CD4-positive, alpha-beta T cell treated with Interferon gamma for 1 hour (primary cell): ENCODE results near the gene HS2ST1.
"Not testable (repeated sequence)": the region's sequence is repeated elsewhere in the genome, so short reads cannot be mapped to it uniquely, and the experiment has no call there.

ENCODE experiments used
- DNase-seq: peaks from one replicate; pipeline ENCODE4 v3.0.0-alpha.2; 2020

The HS2ST1 gene

DNA sequence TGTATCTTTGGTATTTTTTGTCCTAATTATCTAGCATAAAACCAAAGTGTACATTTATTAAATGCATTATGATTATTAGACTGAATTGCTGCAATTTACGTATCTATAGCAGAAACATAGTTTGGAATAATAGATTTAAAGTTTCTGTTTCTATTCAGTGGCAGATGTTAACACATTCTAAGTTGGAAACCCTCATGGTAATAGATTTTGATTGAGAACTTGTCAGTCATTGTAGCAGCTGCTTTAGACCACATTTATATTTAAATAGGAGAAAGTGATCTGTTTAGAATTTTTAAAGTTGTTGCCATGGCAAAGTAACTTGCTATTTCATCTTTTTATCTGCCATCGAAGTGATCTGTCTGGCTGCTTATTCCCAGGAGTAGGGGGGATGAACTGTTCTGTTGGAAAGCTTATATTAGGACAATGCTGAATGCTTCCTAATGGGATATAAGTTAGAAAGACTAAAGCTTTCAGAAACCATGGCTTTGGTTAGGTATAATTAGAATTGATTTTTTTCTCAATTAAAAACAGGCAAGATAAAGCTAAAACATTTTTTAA, 61.6 kb downstream of the HS2ST1 start:
- DNase-seq: no peak

DNA sequence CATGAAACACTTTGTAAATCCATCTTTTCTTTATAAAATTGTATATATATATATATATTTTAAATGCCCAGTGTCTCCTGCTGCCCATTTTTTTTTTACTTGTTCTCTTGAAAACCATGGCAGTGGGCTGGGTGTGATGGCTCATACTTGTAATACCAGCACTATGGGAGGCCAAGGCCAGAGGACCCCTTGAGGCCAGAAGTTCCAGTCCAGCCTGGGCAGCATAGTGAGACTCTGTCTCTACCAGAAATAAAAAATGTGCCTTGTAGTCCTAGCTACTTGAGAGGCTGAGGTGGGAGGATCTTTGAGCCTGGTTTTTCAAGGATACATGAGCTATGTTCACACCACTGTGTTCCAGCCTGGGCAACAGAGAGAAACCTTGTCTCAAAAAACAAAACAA, 62.2 kb downstream of the HS2ST1 start:
- DNase-seq: no peak

DNA sequence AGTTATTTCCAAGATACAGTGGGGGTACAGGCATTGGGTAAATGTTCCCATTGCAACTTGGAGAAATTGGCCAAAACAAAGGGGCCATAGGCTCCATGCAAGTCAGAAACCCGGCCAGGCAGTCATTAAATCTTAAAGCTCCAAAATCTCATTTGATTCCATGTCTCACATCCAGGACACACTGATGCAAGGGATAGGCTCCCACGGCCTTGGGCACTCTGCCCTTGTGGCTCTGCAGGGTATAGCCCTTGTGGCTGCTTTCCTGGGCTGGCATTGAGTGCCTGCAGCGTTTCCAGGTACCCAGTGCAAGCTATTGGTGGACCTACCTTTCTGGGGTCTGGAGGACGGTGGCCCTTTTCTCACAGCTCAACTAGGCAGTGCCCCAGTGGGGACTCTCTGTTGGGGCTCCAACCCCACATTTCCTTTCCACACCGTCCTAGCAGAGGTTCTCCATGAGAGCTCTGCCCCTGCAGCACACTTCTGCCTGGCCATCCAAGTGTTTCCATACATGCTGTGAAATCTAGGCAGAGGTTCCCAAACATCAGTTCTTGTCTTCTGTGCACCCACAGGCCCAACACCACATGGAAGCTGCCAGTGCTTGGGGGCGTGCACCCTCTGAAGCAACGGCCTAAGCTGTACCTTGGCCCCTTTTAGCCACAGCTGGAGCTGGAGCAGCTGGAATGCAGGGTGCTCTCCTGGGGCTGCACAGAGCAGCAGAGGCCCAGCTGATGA, 67.2 kb downstream of the HS2ST1 start:
- DNase-seq: no peak

DNA sequence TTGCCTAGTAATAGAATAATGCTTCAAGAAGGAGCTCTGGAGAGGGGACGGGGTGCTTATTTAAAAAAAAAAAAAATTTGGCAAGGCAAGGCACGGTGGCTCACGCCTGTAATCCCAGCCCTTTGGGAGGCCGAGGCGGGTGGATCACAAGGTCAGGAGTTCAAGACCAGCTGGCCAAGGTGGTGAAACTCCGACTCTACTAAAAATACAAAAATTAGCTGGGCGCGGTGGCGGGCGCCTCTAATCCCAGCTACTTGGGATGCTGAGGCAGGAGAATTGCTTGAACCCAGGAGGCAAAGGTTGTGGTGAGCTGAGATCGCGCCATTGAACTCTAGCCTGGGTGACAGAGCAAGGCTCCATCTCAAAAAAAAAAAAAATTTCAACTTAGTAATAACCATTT, 69.2 kb downstream of the HS2ST1 start:
- not testable (repeated sequence) for DNase-seq

DNA sequence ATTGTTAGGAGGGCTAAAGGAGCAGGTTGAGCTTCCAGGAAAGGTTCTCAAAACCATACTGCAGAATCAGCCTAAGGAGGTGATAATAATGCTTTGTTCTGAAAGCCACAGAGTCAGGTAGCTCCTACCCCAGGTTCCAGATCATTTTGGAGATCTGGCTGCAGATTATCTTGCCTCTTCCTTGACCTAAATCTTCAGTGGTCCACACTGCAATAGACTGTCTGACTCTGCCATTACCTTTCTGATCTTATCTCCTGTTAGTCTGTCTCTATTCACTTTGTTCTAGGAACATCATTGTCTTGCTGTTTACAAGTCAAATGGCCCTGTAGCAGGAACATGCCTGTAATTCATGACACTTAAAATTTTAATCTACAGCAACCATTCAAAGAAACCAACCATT, 73.0 kb downstream of the HS2ST1 start:
- DNase-seq: no peak

DNA sequence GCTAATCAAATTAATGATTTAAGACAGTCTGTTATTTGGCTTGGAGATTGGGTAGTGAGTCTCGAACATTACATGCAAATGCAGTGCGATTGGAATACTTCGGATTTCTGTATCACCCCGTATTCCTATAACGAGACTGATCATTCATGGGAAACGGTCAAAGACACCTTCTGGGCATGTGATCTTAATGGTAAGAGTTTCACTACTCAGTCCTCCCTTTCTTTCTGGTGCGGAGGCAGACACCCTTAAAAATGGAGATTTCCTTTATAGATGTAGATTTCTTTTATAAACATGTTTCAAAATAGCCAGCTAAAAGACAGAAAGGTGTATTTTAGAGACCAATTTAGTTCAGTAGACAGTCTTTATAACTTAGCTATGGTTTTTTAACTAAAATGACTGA, 74.4 kb downstream of the HS2ST1 start:
- DNase-seq: no peak

DNA sequence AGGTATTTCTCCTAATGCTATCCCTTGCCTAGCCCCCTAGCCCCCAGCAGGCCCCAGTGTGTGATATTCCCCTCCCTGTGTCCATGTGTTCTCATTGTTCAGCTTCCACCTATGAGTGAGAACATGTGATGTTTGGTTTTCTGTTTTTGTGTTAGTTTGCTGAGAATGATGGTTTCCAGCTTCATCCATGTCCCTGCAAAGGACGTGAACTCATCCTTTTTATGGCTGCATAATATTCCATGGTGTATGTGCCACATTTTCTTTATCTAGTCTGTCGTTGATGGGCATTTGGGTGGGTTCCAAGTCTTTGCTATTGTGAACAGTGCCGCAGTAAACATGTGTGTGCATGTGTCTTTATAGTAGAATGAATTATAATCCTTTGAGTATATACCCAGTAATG, 75.3 kb downstream of the HS2ST1 start:
- DNase-seq: not testable (repeated sequence)

DNA sequence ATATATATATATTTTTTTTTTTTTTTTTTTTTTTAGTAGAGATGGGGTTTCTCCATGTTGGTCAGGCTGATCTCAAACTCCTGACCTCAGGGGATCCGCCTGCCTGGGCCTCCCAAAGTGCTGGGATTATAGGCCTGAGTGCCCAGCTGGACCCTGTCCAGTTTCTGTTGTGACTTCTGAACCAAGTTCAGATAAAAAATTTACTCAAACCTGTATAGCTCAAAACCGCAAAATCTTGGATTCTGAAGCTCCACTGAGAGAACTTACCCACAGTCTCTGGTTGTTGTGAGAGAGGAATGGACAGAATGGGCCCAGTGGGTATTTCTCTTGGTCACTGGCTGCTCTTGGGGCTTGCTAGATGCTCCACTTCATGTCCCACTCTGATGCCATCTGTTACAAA, 76.4 kb downstream of the HS2ST1 start:
- DNase-seq: no peak

DNA sequence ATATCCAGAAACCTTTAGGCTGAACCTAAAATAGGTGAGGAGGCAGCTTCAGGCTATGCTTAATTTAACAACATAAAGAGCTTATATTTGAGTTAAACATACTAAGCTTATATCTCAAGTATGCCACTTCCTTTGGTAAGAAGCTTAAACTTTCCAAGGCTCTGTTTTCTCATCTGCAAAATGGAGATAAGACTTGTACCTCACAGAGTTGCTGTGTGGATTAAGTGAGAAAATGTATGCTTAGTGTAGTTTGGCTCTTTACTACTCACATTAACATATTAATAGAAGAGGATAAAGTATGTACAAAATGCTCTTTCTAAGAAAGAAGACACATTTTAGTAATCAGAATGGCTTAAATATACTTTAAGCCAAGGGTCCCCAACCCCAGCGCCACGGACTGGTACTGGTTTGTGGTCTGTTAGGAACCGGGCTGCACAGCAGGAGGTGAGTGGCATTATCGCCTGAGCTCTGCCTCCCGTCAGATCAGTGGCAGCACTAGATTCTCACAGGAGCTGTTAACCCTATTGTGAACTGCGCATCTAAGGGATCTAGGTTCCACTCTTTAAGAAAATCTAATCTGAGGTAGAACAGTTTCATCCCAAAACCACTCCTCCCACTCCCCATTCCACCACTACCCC, 77.2 kb downstream of the HS2ST1 start:
- DNase-seq: no peak

DNA sequence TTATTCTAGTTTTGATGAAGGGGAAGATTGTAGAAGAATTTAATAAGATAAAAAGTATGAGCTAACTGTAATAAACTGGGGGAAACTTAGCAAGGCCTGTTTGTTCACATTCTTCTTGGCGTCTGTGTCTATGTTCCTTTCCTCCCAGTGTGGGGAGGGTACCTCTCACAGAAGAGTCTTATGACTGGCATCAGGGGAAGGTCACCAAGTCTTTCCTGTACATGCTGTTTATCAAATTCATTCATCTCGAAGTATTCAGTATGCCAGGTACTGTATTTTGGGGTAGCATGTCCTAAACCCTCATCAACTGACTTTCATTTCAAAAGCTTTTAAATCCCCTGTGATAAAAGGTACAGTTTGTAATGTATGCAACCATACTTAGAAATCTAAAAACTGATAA, 78.4 kb downstream of the HS2ST1 start:
- DNase-seq: no peak

DNA sequence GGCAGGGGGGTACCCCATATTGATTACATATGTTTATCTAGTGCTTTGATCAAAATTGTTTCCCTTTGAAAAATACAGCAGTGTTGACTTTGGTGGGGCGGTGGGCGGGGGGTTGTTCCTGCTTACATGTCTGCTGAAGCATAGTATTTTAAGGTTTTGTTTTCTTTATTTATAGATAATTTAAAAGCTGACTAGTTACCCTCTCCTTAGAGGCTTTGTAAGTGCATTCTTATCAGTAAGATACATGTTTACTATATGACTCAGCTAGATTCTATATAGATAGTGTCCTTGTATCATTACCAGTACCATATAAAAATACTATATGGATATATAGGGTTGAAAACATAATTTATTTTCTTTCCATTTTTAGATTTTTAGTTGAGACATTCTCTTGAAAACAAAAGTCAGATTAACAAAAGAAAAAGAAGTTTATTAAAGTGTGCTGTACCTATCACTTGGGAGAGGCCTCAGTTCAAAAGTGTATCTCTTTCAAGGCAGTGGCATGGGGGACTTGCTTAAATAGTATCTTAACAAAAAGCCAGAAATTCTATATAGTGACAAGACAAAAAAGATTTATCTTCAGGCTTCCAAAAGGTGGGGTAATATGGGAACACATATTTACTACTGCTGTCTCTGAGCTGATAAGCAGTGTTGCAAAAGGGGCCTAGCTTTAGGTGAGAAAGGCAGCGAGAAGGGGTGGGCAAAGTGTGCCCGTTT, 79.0 kb downstream of the HS2ST1 start:
- no peak for DNase-seq

DNA sequence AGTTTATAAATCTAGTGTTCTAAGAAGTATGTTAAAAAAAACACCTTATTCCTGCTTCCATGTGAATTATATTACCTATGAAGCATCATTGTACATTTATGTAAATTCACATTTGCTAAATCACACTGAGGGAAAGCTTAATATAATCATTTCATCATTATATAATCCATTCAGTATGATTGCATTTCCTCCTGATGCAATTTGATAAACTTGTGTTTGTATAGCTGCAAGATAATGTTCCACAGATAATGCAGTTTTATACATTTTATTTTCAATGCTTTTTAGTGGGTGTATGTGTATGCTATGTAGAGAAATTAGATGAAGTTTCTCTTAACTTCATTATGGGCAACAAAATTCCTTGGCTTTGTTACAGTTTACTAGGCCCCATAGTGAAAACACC, 79.6 kb downstream of the HS2ST1 start:
- DNase-seq: no peak

DNA sequence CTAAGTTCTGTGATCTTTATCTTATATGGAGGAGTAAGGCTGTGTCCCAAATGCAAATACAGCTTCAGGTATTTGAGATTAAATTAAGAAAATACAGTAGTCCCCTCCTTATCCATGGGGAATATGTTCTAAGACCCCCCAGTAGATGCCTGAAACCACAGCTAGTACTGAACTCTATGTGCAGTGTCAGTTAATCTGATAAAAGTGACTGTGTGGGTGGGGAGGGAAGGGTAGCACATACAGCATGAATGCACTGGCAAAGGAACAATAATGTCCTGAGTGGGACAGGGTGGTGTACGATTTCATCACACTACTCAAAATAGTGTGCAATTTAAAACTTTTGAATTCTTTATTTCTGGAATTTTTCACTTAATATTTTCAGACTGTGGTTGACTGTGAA, 83.1 kb downstream of the HS2ST1 start:
- DNase-seq: no peak

DNA sequence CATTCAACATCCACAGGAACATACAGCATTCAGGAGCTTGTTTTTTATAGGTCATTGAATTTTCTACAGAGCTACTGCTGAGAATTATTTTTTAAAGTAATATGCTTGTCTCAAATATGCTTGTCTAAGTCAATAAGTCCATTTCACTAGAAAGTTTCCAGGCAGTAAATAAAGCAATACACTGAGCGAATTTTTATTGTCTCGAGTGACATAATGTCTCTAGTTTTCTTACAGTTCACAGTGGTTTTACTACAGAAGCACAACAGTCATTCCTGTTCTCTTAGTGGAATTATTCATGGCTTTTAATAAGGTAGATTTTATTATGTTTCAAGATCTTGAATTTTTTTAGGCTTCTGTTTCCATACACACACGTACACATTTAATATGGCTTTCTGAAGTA, 83.8 kb downstream of the HS2ST1 start:
- no peak for DNase-seq

DNA sequence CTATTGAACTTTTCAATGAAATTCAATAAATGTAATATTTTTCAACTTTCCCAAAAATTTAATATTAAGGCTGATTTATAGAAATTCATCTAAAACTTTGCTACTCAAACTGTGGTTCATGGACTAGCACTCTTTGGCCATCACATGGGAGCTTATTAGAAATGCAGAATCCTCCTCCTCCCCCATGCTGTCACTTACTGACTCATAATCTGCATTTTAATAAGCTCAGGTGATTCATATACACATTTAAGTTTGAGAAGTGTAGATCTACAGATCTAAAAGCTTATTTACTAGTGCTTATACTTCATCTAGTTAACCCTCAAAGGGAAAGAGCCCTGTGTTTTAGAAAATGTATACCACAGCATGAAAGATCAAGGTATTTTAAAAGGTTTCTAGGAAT, 84.3 kb downstream of the HS2ST1 start:
- no peak for DNase-seq

DNA sequence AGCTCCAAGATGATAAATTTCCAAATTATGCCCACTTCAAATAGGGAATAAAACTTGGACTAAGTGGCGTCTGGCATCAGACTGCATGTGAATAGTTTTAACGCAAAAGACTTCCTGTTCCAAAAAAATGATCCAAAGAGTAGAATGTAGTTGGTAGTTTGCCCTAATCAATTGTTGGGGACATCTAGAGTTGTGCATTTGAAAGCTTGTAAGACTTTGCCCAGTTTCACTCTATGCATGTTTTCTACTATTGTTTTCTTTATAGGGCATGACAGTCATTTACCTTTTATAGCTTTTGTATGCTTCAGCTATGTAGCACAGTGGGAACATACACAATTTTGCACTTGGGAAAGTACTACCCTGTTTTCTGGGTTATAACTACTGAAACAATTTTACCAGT, 86.0 kb downstream of the HS2ST1 start:
- no peak for DNase-seq

DNA sequence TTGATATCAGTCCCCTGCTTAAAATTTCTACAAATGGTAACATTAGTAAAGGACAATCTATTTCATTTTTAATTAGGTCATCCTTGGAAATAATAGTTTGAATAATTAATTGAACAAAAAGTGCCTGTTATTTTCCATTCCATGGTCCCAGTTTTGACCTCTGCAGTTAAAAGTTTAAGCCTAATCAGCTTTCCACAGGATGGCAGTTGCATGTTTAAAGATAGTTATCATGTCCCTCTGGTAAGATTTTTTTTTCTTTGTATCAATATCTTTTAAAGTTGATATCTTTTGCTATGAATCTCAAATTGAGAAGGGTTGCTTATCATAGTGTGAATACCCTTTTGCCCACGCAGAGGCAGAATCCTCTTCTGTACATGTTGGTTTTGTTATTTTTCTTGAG, 90.4 kb downstream of the HS2ST1 start:
- DNase-seq: no peak

DNA sequence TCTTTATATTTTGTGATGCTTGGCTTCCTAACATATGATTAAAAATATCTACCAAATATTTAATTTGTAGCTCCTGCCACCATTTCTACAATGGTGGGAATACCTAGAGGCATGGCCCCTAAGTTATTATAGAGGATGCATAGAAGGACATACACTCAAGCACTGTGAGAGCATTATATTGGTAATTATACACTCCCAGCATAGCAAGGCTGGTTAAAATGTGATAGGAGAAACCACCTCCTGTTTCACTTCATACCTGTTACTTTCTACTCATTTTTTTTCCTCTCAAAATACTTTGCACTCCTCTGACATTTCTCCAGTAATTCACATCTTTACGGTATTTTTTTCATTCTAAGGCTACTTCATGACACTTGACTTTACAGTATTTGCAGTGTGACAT, 92.9 kb downstream of the HS2ST1 start:
- no peak for DNase-seq

DNA sequence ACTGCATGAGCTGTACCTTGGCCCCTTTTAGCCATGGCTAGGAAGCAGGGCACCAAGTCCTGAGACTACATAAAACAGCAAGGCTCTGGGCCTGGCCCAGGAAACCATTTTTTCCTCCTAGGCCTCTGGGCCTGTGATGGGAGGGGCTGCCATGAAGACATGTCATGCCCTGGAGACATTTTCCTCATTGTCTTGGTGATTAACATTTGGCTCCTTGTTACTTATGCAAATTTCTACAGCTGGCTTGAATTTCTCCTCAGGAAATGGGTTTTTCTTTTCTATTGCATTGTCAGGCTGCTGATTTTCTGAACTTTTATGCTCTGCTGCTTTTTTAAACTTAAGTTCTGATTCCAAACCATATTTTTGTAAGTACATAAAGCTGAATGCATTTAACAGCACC, 99.0 kb downstream of the HS2ST1 start:
- not testable (repeated sequence) for DNase-seq

DNA sequence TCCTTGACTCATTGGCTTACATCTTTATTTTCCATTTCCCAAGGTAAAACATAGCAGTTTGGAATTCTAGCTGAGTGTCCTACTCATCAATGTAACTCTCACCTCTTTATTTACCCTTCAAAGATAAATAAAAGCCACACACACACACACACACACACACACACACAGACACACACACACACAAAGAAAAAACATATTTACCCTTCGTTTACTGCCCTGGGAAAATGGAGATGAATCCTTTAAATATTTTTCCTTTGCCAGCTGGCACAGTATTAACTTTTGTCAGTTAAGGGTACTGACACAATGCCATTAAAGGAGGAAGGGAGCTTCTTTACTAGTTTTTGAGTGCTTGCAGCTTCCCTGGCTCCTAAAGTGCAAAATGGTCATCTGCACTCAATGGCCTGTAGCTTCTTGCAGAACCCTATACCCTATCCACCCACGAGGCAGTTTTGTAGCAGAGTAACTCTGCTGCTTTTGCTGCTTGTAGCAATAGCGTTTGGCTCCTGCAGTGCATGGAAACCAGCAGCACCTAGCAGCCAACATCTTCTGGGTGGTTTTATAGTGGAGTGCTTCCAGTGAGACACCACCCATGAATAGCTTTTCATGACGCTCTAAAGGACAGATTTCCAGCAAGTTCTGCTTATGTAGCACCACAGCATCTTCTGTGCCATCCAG, 103.7 kb downstream of the HS2ST1 start:
- no peak for DNase-seq

DNA sequence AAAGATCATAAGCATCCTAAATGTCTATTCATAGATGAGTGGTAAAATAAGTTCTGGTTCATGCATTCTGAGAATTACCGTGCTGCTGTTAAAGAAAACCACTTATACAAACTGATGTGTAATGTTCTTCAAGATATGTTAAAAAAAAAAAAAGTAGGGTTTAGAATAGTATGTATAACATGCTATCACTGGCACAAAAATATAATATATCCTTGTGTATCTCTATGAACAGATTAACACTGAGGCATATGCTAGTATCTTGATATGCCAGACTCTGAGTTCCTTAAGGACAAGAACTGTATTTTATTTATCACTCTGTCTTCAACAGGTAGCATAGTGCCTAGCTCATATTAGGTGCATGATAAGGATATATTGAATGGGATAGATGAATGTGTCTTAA, 108.9 kb downstream of the HS2ST1 start:
- no peak for DNase-seq

DNA sequence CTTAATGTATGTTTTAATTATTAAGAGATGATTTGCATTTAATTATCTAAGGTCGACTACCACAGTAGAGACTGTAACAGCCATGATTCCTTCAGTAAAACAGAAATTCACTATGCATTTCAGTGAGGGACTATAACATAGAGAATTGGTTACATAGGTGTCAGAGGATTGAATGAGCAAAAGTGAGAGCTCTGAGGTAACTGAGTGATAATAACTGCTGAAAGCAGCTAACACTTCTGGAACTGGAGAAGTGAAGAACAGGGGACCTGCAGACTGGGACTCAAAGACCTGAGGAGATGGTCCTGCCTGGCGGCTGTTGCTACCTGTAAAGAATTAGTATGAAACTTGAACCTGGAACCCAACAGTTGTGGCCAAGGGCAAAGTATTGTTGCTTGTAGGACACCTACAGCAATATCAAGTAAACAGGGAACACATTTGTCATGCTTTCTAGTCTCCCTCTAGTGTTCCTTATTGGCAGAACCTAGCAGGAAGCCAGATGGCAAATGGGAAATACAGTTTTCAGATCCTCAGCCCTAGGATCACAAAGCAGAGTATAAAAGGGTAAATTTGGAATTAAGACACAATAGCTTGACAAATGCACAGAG, 110.6 kb downstream of the HS2ST1 start:
- DNase-seq: no peak

DNA sequence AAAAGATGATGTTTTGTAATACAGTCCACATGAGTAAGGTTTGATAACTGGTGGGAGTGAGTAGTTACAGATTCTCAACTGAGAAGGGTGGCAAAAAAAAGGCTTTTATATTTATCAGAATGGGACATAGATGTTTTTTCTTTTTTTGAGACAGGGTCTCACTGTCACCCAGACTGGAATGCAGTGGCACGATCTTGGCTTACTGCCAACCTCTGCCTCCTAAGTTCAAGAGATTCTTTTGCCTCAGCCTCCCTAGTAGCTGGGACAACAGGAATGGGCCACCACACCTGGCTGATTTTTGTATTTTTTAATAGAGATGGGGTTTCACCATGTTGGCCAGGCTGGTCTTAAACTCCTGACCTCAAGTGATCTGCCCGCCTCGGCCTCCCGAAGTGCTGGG, 113.1 kb downstream of the HS2ST1 start:
- DNase-seq: not testable (repeated sequence)
